AG20443 (cell line): ENCODE data around the gene TMEM132D.

Experiments
- DNase-seq: peaks from one replicate; pipeline ENCODE4 v3.0.0; 2012; ENCODE audit warnings: low spot score, mixed read lengths

TMEM132D gene

GRCh38 chr12:129440278-129440677 is 463.5 kb downstream of the TMEM132D start:
- DNase-seq, result no peak

- DNase-seq, result no peak
Observed at GRCh38 chr12:129434790-129435189, 469.0 kb downstream of the TMEM132D start.

- no peak for DNase-seq
Observed at GRCh38 chr12:129428240-129428936, 475.4 kb downstream of the TMEM132D start.

- DNase-seq, result no peak
Observed at GRCh38 chr12:129423041-129423580, 480.7 kb downstream of the TMEM132D start.

- no peak for DNase-seq
Observed at GRCh38 chr12:129413295-129413694, 490.5 kb downstream of the TMEM132D start.

GRCh38 chr12:129409281-129409680 is 494.5 kb downstream of the TMEM132D start:
- no peak for DNase-seq

- no peak for DNase-seq
Observed at GRCh38 chr12:129404556-129404955, 499.3 kb downstream of the TMEM132D start.

GRCh38 chr12:129401572-129401971 is 502.3 kb downstream of the TMEM132D start:
- DNase-seq, result no peak

- no peak for DNase-seq
Observed at GRCh38 chr12:129394177-129394825, 509.5 kb downstream of the TMEM132D start.

- DNase-seq, result no peak
Observed at GRCh38 chr12:129393357-129393937, 510.4 kb downstream of the TMEM132D start.

GRCh38 chr12:129385637-129385990 is 518.2 kb downstream of the TMEM132D start:
- no peak for DNase-seq

- DNase-seq, result no peak
Observed at GRCh38 chr12:129383956-129384355, 519.9 kb downstream of the TMEM132D start.

- no peak for DNase-seq
Observed at GRCh38 chr12:129381715-129382114, 522.1 kb downstream of the TMEM132D start.

GRCh38 chr12:129379076-129379804 is 524.6 kb downstream of the TMEM132D start:
- no peak for DNase-seq

GRCh38 chr12:129378496-129378895 is 525.3 kb downstream of the TMEM132D start:
- DNase-seq, result no peak

GRCh38 chr12:129373746-129374145 is 530.1 kb downstream of the TMEM132D start:
- DNase-seq, result no peak

GRCh38 chr12:129372876-129373275 is 530.9 kb downstream of the TMEM132D start:
- no peak for DNase-seq

GRCh38 chr12:129372348-129372747 is 531.5 kb downstream of the TMEM132D start:
- no peak for DNase-seq

GRCh38 chr12:129371268-129371667 is 532.6 kb downstream of the TMEM132D start:
- no peak for DNase-seq

GRCh38 chr12:129366656-129367055 is 537.2 kb downstream of the TMEM132D start:
- no peak for DNase-seq

- no peak for DNase-seq
Observed at GRCh38 chr12:129363041-129363440, 540.8 kb downstream of the TMEM132D start.

- no peak for DNase-seq
Observed at GRCh38 chr12:129357233-129357632, 546.6 kb downstream of the TMEM132D start.
